BJ (cell line): ENCODE data around the gene TFEB. TPM values are rescaled to one million over a fixed set of nuclear protein-coding genes. Genes with fewer than 3 reads are reported as not detected.

Experiments used
- CTCF ChIA-PET: fragments of 350-600 bp; formaldehyde crosslinking; extraction: SDS; loops from one replicate; lab custom pipeline; 2021; ENCODE audit warnings: antibody characterized with exemption, inconsistent platforms; lab: Yijun Ruan, JAX
- POLR2A ChIA-PET: fragments of 300-600 bp; sonication (Branson Sonifier 250); formaldehyde crosslinking; extraction: SDS; loops from one replicate; lab custom pipeline; 2021; ENCODE audit warnings: antibody characterized with exemption; lab: Charles Lee
- DNase-seq: peaks from one replicate; pipeline ENCODE4 v3.0.0-alpha.2; 2011; ENCODE audit warnings: low read depth
- H3K27me3 ChIP-seq: 2 replicates; pipeline ENCODE4 v1.6.0; 2011; ENCODE audit warnings: low read length; ENCODE audit not compliant: control insufficient read depth, insufficient read depth
- H3K36me3 ChIP-seq: 2 replicates; pipeline ENCODE4 v1.5.1; 2011; ENCODE audit warnings: low read length; ENCODE audit not compliant: control insufficient read depth, insufficient read depth
- H3K4me3 ChIP-seq: 2 replicates; pipeline ENCODE4 v1.5.1; 2011; ENCODE audit warnings: low read depth, mild to moderate bottlenecking, control low read depth, low read length
- CTCF ChIP-seq: IDR thresholded peaks from 2 replicates; pipeline ENCODE4 v1.5.1; 2011; ENCODE audit warnings: low read depth, mild to moderate bottlenecking, control low read depth, inconsistent platforms, low read length, moderate library complexity; ENCODE audit not compliant: insufficient read depth
- polyA plus RNA-seq: library from polyadenylated mRNA; depleted of rRNA; stranded (reverse); fragments of >200 nt; gene quantifications from 2 replicates; pipeline ENCODE4 v1.2.3, GENCODE V29; 2011

The TFEB gene
- polyA plus RNA-seq, 1 experiment = 21.9 TPM

- TF ChIP-seq CTCF = no peak
- POLR2A ChIA-PET = no interaction called here
- Histone ChIP-seq H3K36me3 (no peaks in the 10 kb centered on the region), H3K4me3 (no peak overlapping the region), H3K27me3 (peaks cover 12% of the 10 kb centered on the region)
- DNase-seq = no peak
- CTCF ChIA-PET = interaction anchor here (0.8 kb wide), 1 partner anchor 61 kb away, joined by 3 read pairs; no protein-coding TSS in a partner anchor
These were observed 71.1 kb downstream of the TFEB start for GRCh38 chr6:41664271-41664670.

GRCh38 chr6:41663568-41663967 lies 71.8 kb downstream of the TFEB start:
- H3K4me3 ChIP-seq = no peak overlapping the region
- POLR2A ChIA-PET = no interaction called here
- CTCF ChIA-PET = no interaction called here
- H3K36me3 ChIP-seq = no peaks in the 10 kb centered on the region
- TF ChIP-seq CTCF = no peak
- no peak for DNase-seq
- H3K27me3 ChIP-seq = peaks cover 12% of the 10 kb centered on the region

- POLR2A ChIA-PET = no interaction called here
- no peak for TF ChIP-seq CTCF
- DNase-seq = no peak
- CTCF ChIA-PET = interaction anchor here (1.8 kb wide), 1 partner anchor 10 kb away, joined by 9 read pairs; no protein-coding TSS in a partner anchor
- Histone ChIP-seq H3K4me3 (no peak overlapping the region), H3K36me3 (no peaks in the 10 kb centered on the region), H3K27me3 (peaks cover 26% of the 10 kb centered on the region)
These were observed 75.5 kb downstream of the TFEB start for GRCh38 chr6:41659935-41660334.

- TF ChIP-seq CTCF = no peak
- Histone ChIP-seq H3K4me3 (no peak overlapping the region), H3K36me3 (no peaks in the 10 kb centered on the region), H3K27me3 (peaks cover 25% of the 10 kb centered on the region)
- CTCF ChIA-PET = interaction anchor here (1.8 to 2.1 kb wide), 2 partner anchors 12 to 290 kb away, joined by 6 to 9 read pairs; no protein-coding TSS in a partner anchor
- POLR2A ChIA-PET = no interaction called here
- DNase-seq = no peak
These were observed 76.8 kb downstream of the TFEB start for GRCh38 chr6:41658636-41659035.

- CTCF ChIA-PET = interaction anchor here (2.1 kb wide), 1 partner anchor 289 kb away, joined by 6 read pairs; no protein-coding TSS in a partner anchor
- Histone ChIP-seq H3K27me3 (peaks cover 25% of the 10 kb centered on the region), H3K36me3 (no peaks in the 10 kb centered on the region), H3K4me3 (no peak overlapping the region)
- DNase-seq = no peak
- POLR2A ChIA-PET = no interaction called here
- no peak for TF ChIP-seq CTCF
These were observed 78.0 kb downstream of the TFEB start for GRCh38 chr6:41657131-41658094.
